ENCODE measurements around the gene OR6K3. TPM values are rescaled to one million over a fixed set of nuclear protein-coding genes. Genes with fewer than 3 reads are reported as not detected.

OR6K3 gene
- total RNA-seq, 4 donors from 2014 or later, result not detected

DNA sequence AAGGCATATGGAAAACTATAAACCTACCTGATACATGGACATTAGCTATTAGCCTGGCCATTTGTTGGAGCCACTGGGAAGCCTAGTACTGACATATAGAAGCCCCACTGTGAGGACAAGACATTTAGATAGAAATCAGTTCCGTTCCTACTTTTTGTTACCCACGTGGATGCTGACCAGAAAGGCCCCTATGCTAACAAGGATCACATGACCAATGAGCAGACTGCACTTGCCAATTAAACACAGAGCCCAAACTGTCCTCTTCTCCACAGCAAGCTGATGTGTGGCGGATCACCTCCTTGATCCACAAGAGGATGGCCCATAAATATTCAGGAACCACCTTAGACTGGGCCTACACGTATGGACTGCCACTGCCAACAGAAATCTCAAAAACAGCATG, 11.2 kb upstream of the OR6K3 start:
- TF ChIP-seq EP300 (IDR thresholded peaks at IDR 0.05) (no peak), POLR2AphosphoS5 (IDR thresholded peaks at IDR 0.05) (no peak), POLR2A (IDR thresholded peaks at IDR 0.05; ENCODE audit: low read depth) (no peak)
- TF ChIP-seq, protein P1, sequence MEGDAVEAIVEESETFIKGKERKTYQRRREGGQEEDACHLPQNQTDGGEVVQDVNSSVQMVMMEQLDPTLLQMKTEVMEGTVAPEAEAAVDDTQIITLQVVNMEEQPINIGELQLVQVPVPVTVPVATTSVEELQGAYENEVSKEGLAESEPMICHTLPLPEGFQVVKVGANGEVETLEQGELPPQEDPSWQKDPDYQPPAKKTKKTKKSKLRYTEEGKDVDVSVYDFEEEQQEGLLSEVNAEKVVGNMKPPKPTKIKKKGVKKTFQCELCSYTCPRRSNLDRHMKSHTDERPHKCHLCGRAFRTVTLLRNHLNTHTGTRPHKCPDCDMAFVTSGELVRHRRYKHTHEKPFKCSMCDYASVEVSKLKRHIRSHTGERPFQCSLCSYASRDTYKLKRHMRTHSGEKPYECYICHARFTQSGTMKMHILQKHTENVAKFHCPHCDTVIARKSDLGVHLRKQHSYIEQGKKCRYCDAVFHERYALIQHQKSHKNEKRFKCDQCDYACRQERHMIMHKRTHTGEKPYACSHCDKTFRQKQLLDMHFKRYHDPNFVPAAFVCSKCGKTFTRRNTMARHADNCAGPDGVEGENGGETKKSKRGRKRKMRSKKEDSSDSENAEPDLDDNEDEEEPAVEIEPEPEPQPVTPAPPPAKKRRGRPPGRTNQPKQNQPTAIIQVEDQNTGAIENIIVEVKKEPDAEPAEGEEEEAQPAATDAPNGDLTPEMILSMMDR (IDR thresholded peaks at IDR 0.05), result no peak
- 89% methylated on average over 4 of the region's 4 CpGs for WGBS
- Histone ChIP-seq H3K27me3 (no peaks in the 10 kb centered on the region), H3K4me1 (no peaks in the 10 kb centered on the region), H3K4me3 (no peak overlapping the region), H3K9me3 (no peaks in the 10 kb centered on the region), H3K36me3 (no peaks in the 10 kb centered on the region), H3K27ac (replicated peaks in 1 of 4) (no peak overlapping the region)
- DNase-seq (ENCODE audit: extremely low spot score), result no peak
- intact Hi-C loops (cut with DNase I), result no loop called here

DNA sequence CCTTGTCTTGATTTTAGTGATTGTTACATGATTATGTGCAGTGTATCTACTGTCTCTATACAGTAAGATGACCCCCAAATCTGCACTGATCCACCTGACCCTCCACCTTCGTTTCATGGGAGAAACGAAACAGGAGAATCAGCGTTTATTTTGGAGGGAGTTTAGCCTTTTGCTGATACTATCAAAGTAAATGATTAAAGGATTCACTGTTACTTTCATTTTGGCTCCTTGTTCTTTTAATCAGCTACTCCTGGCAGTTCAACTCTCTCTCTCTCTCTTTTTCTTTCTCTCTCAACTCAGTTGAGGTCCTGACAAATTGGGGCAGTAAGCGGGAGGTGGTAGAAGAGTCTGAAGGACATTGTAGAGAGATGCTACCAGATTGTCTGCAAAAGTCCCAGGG, 9.9 kb upstream of the OR6K3 start:
- TF ChIP-seq POLR2A (IDR thresholded peaks at IDR 0.05; ENCODE audit: low read depth) (no peak), POLR2AphosphoS5 (IDR thresholded peaks at IDR 0.05) (no peak), EP300 (IDR thresholded peaks at IDR 0.05) (no peak)
- TF ChIP-seq, protein P1 (IDR thresholded peaks at IDR 0.05), result no peak
- no peak overlapping the region for H3K27ac ChIP-seq (replicated peaks in 1 of 4)
- 75% methylated on average over 4 of the region's 4 CpGs for WGBS
- DNase-seq (ENCODE audit: extremely low spot score), result no peak
- H3K4me3 ChIP-seq, result no peak overlapping the region
- H3K27me3 ChIP-seq, result no peaks in the 10 kb centered on the region
- no peaks in the 10 kb centered on the region for H3K9me3 ChIP-seq
- intact Hi-C loops (cut with DNase I), result no loop called here
- H3K4me1 ChIP-seq, result no peaks in the 10 kb centered on the region
- no peaks in the 10 kb centered on the region for H3K36me3 ChIP-seq

DNA sequence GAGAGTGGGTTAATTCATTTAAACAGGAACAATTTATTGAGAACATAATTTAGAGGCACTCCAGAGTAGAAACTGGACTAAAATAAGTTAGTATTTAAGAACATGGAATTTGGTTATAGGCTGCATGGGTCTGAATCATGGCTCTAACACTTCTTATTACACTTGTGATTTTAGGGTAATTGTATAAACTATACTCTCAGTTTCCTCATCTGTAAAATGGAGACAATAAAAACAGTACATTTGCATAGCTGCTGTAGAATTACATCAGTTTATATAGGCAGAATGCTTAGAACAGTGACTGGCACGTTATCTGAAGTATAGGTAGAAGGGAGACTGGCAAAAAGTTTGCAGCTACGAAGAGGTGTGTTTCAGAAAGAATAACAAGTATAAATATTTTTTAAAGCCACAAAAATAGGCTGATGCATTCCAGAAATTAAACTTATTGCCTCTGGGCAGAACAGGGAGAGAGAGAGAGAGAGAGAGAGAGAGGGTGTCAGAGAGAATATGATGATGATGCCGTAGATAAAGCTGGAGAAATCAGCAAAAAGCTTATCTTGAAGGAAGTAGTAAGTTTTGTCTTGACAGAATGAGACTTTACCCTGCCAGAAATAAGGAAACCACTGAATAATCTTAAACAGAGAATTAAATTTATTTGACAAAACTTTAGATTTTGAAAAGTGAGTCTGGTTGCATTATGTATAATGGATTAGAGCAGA, 8.1 kb upstream of the OR6K3 start:
- Histone ChIP-seq H3K36me3 (no peaks in the 10 kb centered on the region), H3K27me3 (peaks cover 0 to 4% (median 0%) of the 10 kb centered on the region in 4 donors), H3K4me3 (no peak overlapping the region), H3K4me1 (no peaks in the 10 kb centered on the region), H3K27ac (replicated peaks in 1 of 4) (no peak overlapping the region), H3K9me3 (no peaks in the 10 kb centered on the region)
- DNase-seq (ENCODE audit: extremely low spot score), result no peak
- intact Hi-C loops (cut with DNase I), result no loop called here
- WGBS, result 57% methylated on average over 3 of the region's 3 CpGs
- TF ChIP-seq POLR2A (IDR thresholded peaks at IDR 0.05; ENCODE audit: low read depth) (no peak), EP300 (IDR thresholded peaks at IDR 0.05) (no peak), POLR2AphosphoS5 (IDR thresholded peaks at IDR 0.05) (no peak)
- TF ChIP-seq, protein P1 (IDR thresholded peaks at IDR 0.05), result no peak

DNA sequence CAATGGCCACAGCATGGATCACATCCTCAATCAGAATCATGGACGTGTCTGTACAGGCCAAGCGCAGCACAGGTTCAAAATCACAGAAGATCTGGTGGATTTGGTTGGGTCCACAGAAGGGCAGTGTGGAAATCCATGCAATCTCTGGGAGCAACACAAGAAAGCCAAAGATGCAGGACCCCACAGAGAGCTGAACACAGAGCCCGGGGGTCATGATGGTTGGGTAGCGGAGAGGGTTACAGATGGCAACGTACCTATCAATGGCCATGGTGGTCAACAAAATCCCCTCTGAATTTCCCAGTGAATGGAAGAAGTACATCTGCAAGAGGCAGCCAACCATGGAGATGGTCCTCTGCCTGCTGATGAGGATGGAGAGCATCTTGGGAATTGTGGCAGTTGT, 3.9 kb upstream of the OR6K3 start:
- WGBS, result 84% methylated on average over 5 of the region's 5 CpGs
- Histone ChIP-seq H3K27me3 (peaks cover 0 to 4% (median 0%) of the 10 kb centered on the region in 4 donors), H3K4me1 (no peaks in the 10 kb centered on the region), H3K27ac (replicated peaks in 1 of 4) (no peak overlapping the region), H3K9me3 (no peaks in the 10 kb centered on the region), H3K36me3 (no peaks in the 10 kb centered on the region), H3K4me3 (no peak overlapping the region)
- intact Hi-C loops (cut with DNase I), result no loop called here
- TF ChIP-seq, protein P1 (IDR thresholded peaks at IDR 0.05), result no peak
- no peak for TF ChIP-seq POLR2A (IDR thresholded peaks at IDR 0.05; ENCODE audit: low read depth)
- no peak for TF ChIP-seq POLR2AphosphoS5 (IDR thresholded peaks at IDR 0.05)
- no peak for TF ChIP-seq EP300 (IDR thresholded peaks at IDR 0.05)
- no peak for DNase-seq (ENCODE audit: extremely low spot score)

DNA sequence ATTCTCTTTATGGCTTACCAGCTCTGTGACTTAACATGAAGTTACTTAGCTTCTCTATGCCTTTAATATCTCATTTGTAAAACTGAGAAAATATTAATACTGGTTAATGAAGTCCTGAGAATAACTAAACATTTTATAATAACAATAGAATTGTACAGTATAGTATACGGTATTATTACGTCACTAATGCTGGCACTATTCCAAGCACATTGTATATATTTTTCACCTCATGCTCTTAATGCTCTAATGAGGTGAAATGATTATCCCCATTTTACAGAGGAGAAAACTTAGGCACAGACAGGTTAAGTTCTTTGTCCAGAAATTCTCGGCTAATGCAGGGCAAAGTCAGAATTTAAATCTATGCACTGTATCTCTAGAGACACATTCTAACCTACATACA, 856 bp downstream of the OR6K3 start:
- TF ChIP-seq EP300 (IDR thresholded peaks at IDR 0.05) (no peak), POLR2AphosphoS5 (IDR thresholded peaks at IDR 0.05) (no peak), POLR2A (IDR thresholded peaks at IDR 0.05; ENCODE audit: low read depth) (no peak)
- TF ChIP-seq, protein P1 (IDR thresholded peaks at IDR 0.05), result no peak
- H3K4me3 ChIP-seq, result no peak overlapping the region
- no peaks in the 10 kb centered on the region for H3K4me1 ChIP-seq
- intact Hi-C loops (cut with DNase I), result no loop called here
- H3K9me3 ChIP-seq, result no peaks in the 10 kb centered on the region
- no peak for DNase-seq (ENCODE audit: extremely low spot score)
- peaks cover 0 to 3% (median 0%) of the 10 kb centered on the region in 4 donors for H3K27me3 ChIP-seq
- WGBS, result 40% methylated on average over 3 of the region's 3 CpGs
- no peaks in the 10 kb centered on the region for H3K36me3 ChIP-seq
- no peak overlapping the region for H3K27ac ChIP-seq (replicated peaks in 1 of 4)

All from esophagus muscularis mucosa (tissue), 4 donors.